K562 (cell line): ENCODE measurements around the gene ATG7. TPM values are rescaled to one million over a fixed set of nuclear protein-coding genes. Genes with fewer than 3 reads are reported as not detected.

ENCODE experiments used
- ATAC-seq: fragments of 200-7000 bp; cut with Tn5 transposase; 3 replicates; pipeline ENCODE4 v1.9.1; 2020; ENCODE audit warnings: moderate library complexity
- BruUV-seq: library from RNA; stranded (reverse); fragments of 400-500 nt; replicated peaks from 2 replicates; lab custom pipeline; 2021; lab: Mats Ljungman, UMichigan
- CTCF ChIA-PET: fragments of 300-600 bp; formaldehyde crosslinking; extraction: SDS; loops from one replicate; lab custom pipeline; 2021; ENCODE audit warnings: low intra/inter-chr PET ratio; lab: Yijun Ruan, JAX
- POLR2A ChIA-PET: fragments of 300-600, 350-650 bp; sonication (Branson Sonifier 250); formaldehyde crosslinking; extraction: SDS; loops from one replicate; lab custom pipeline; 2021; ENCODE audit warnings: antibody characterized with exemption, inconsistent platforms; lab: Yijun Ruan, JAX
- DNase-seq, 4 experiments: peaks; one replicate each; pipeline versions ENCODE4 v3.0.0 to v3.0.0-alpha.2; 2011 to 2018; ENCODE audit warnings: low spot score in 3 of 4, mixed read lengths in 3 of 4; ENCODE audit errors: extremely low read depth in 1 of 4
- FAIRE-seq: peaks from 2 replicates; lab custom pipeline; 2011; peaks lifted over from hg19 to GRCh38; lab: Jason Lieb, UNC
- H2AFZ ChIP-seq: 2 replicates; pipeline ENCODE4 v1.6.0; 2011; ENCODE audit warnings: low read depth, low read length, control low read depth, inconsistent platforms
- H3K27ac ChIP-seq: fragments of 200-600 bp; 3 replicates; pipeline ENCODE4 v1.8.0; 2011; ENCODE audit warnings: low read depth, mild to moderate bottlenecking, control low read depth, inconsistent platforms, low read length, moderate library complexity, mixed read lengths; ENCODE audit errors: extremely low read depth
- H3K27me3 ChIP-seq, 2 experiments: fragments of 300-600 bp in 1 of 2; 2 replicates in 1 of 2; 3 replicates in 1 of 2; pipeline versions ENCODE4 v1.6.0 to v1.8.0; 2011; ENCODE audit warnings: inconsistent platforms in 2 of 2, low read length in 2 of 2, mild to moderate bottlenecking in 1 of 2, mixed read lengths in 1 of 2, moderate library complexity in 1 of 2; ENCODE audit not compliant: control insufficient read depth in 2 of 2, insufficient read depth in 2 of 2
- H3K36me3 ChIP-seq: fragments of 300-600 bp; 3 replicates; pipeline ENCODE4 v1.8.0; 2011; ENCODE audit warnings: mild to moderate bottlenecking, low read length, inconsistent platforms; ENCODE audit not compliant: control insufficient read depth, insufficient read depth
- H3K4me1 ChIP-seq, 2 experiments: fragments of 200-600 bp in 1 of 2; replicated peaks in 1 of 2; 2 replicates in 1 of 2; 3 replicates in 1 of 2; pipeline versions ENCODE4 v1.5.1 to v1.8.0; 2011; ENCODE audit warnings: inconsistent platforms in 2 of 2, low read length in 2 of 2, mild to moderate bottlenecking in 1 of 2, mixed read lengths in 1 of 2, moderate library complexity in 1 of 2; ENCODE audit not compliant: control insufficient read depth in 2 of 2, insufficient read depth in 2 of 2
- H3K4me2 ChIP-seq: 2 replicates; pipeline ENCODE4 v1.6.1; 2011; ENCODE audit warnings: low read length, control low read depth, inconsistent platforms, mixed read lengths; ENCODE audit not compliant: insufficient read depth
- H3K4me3 ChIP-seq: fragments of 200-600 bp; sonication (generic), shearing (Covaris generic); 2 replicates; pipeline ENCODE4 v1.5.1; 2016; ENCODE audit warnings: control low read depth, inconsistent platforms
- H3K79me2 ChIP-seq: fragments of 200-600 bp; 3 replicates; pipeline ENCODE4 v1.8.0; 2011; ENCODE audit warnings: low read length, inconsistent platforms; ENCODE audit not compliant: control insufficient read depth, insufficient read depth
- H3K9ac ChIP-seq, 2 experiments: 2 replicates each; pipeline versions ENCODE4 v1.6.0 to v1.6.1; 2011; ENCODE audit warnings: low read depth in 2 of 2, low read length in 2 of 2, control low read depth in 1 of 2, inconsistent platforms in 1 of 2, mild to moderate bottlenecking in 1 of 2, mixed read lengths in 1 of 2; ENCODE audit not compliant: insufficient read depth in 1 of 2
- H3K9me1 ChIP-seq: one replicate; pipeline ENCODE4 v1.6.0; 2011; ENCODE audit warnings: inconsistent platforms, mild to moderate bottlenecking, low read length, moderate library complexity; ENCODE audit not compliant: control insufficient read depth, insufficient read depth
- H3K9me3 ChIP-seq: replicated peaks from 2 replicates; pipeline ENCODE4 v1.5.1; 2011; ENCODE audit warnings: low read depth, low read length, inconsistent platforms; ENCODE audit not compliant: control insufficient read depth, insufficient read depth
- H4K20me1 ChIP-seq: replicated peaks from 2 replicates; pipeline ENCODE4 v1.6.1; 2011; ENCODE audit warnings: low read length, inconsistent platforms, mixed read lengths; ENCODE audit not compliant: control insufficient read depth, insufficient read depth
- HDGF ChIP-seq: fragments of 450-650 bp; IDR thresholded peaks from 2 replicates; pipeline ENCODE4 v1.6.1; 2016
- KLF1 ChIP-seq: fragments of 450-650 bp; IDR thresholded peaks from 2 replicates; pipeline ENCODE4 v1.6.1; 2016; ENCODE audit warnings: missing genetic modification characterization, missing compliant biosample characterization
- MTF1 ChIP-seq: fragments of 250-450 bp; sonication (Bioruptor Pico); IDR thresholded peaks from 2 replicates; pipeline ENCODE4 v1.9.0; 2021; ENCODE audit warnings: moderate library complexity, mild to moderate bottlenecking, inconsistent platforms, borderline replicate concordance
- YY1 ChIP-seq, 3 experiments: IDR thresholded peaks; 2 replicates each; pipeline ENCODE4 v1.6.1; 2011; ENCODE audit warnings: low read length in 2 of 3, mild to moderate bottlenecking in 2 of 3, moderate library complexity in 2 of 3, borderline replicate concordance in 1 of 3, control low read depth in 1 of 3, low read depth in 1 of 3; ENCODE audit not compliant: insufficient read depth in 3 of 3, insufficient replicate concordance in 2 of 3, control insufficient read depth in 1 of 3, insufficient read length in 1 of 3; ENCODE audit errors: extremely low read depth in 1 of 3
- ZNF444 ChIP-seq: fragments of 250-450 bp; sonication (Bioruptor Pico); IDR thresholded peaks from 2 replicates; pipeline ENCODE4 v1.4.0; 2020; ENCODE audit warnings: mild to moderate bottlenecking, moderate library complexity
- ZNF766 ChIP-seq: fragments of 200-800 bp; sonication (Bioruptor generic); conservative IDR thresholded peaks from 2 replicates; pipeline ENCODE4 v1.6.1; 2016; ENCODE audit warnings: missing genetic modification characterization, missing compliant biosample characterization
- WGBS: fragments of 100-300 bp; shearing (Covaris generic); methylation state at CpG from one replicate; pipeline ENCODE4 v1.1.6; 2016; ENCODE audit warnings: low coverage, mixed read lengths; ENCODE audit not compliant: insufficient coverage; ENCODE audit errors: missing lambda C conversion rate; 5-methylcytosine and 5-hydroxymethylcytosine counted together
- in situ Hi-C: fragments of 300-500 bp; cut with MboI; formaldehyde crosslinking; loops from 4 replicates; pipeline ENCODE4 v1.15.0; 2018; ENCODE audit warnings: inconsistent platforms, mixed read lengths
- intact Hi-C: fragments of 100-400 bp; cut with micrococcal nuclease; formaldehyde crosslinking; loops from 2 replicates; pipeline ENCODE4 v1.14.2; 2022
- polyA plus RNA-seq, 8 experiments: library from polyadenylated mRNA; depleted of rRNA in 4 of 8; stranded (reverse) in 5 of 8; unstranded in 3 of 8; fragments of >200 nt; fragmentation: Nextera tagmentation in 2 of 8; fragmentation: Illumina TruSeq in 1 of 8; extraction: Ambion mirVana in 2 of 8; extraction: Trizol in 1 of 8; gene quantifications; 2 replicates each; pipeline versions ENCODE4 v1.2.1 to v1.2.3, GENCODE V29; 2011 to 2014; ENCODE audit warnings: inconsistent platforms in 1 of 8, missing spikeins in 1 of 8
- total RNA-seq, 7 experiments: library from RNA; depleted of rRNA in 6 of 7; stranded (reverse); fragments of >200 nt in 6 of 7; fragmentation: Illumina TruSeq in 2 of 7; extraction: Trizol in 2 of 7; gene quantifications; 2 replicates each; pipeline versions ENCODE4 v1.2.1 to v1.2.3, GENCODE V29; 2011 to 2021; ENCODE audit warnings: low replicate concordance in 1 of 7
- TF ChIP-seq, protein P1 (sequence below): fragments of 450-650 bp; IDR thresholded peaks from 2 replicates; pipeline ENCODE4 v1.6.1; 2018; ENCODE audit not compliant: partially characterized antibody

ATG7 gene
- total and polyA plus RNA-seq, 9 of the 15 experiments (the other 6 are each of a cell fraction or from before 2014, with no cell fraction given): 18.3 to 45.3 (median 33.6) TPM

GRCh38 chr3:11452885-11453847 is 181.0 kb downstream of the ATG7 start (continued):
- TF ChIP-seq, protein P1, sequence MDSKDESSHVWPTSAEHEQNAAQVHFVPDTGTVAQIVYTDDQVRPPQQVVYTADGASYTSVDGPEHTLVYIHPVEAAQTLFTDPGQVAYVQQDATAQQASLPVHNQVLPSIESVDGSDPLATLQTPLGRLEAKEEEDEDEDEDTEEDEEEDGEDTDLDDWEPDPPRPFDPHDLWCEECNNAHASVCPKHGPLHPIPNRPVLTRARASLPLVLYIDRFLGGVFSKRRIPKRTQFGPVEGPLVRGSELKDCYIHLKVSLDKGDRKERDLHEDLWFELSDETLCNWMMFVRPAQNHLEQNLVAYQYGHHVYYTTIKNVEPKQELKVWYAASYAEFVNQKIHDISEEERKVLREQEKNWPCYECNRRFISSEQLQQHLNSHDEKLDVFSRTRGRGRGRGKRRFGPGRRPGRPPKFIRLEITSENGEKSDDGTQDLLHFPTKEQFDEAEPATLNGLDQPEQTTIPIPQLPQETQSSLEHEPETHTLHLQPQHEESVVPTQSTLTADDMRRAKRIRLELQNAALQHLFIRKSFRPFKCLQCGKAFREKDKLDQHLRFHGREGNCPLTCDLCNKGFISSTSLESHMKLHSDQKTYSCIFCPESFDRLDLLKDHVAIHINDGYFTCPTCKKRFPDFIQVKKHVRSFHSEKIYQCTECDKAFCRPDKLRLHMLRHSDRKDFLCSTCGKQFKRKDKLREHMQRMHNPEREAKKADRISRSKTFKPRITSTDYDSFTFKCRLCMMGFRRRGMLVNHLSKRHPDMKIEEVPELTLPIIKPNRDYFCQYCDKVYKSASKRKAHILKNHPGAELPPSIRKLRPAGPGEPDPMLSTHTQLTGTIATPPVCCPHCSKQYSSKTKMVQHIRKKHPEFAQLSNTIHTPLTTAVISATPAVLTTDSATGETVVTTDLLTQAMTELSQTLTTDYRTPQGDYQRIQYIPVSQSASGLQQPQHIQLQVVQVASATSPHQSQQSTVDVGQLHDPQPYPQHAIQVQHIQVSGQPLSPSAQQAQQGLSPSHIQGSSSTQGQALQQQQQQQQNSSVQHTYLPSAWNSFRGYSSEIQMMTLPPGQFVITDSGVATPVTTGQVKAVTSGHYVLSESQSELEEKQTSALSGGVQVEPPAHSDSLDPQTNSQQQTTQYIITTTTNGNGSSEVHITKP: no peak
- TF ChIP-seq ZNF444: no peak

DNA sequence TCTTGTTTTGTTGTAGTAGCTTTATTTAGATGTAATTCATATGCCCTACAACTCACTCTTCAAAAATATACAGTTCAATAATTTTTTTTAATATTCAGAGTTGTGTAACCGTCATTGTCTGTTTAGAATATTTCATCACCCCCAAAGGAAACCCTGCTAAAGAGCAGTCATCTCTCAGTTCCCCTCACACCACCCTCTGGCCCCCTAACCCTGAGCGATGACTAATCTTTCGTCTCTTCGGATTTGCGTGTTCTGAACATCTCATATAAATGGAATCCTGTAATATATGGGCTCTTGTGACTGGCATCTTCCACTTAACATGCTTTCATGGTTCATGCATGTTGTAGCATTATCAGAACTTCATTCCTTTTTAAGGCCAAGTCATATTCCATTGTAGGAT is 183.8 kb downstream of the ATG7 start:
- Histone ChIP-seq H2AFZ (no peak overlapping the region), H3K27ac (no peak overlapping the region), H3K9me1 (no peaks in the 10 kb centered on the region), H4K20me1 (no peaks in the 10 kb centered on the region), H3K4me2 (no peak overlapping the region), H3K9me3 (no peaks in the 10 kb centered on the region), H3K4me1 (no peaks in the 10 kb centered on the region), H3K4me3 (no peak overlapping the region), H3K27me3 (no peaks in the 10 kb centered on the region), H3K79me2 (no peaks in the 10 kb centered on the region), H3K9ac (no peak overlapping the region), H3K36me3 (no peaks in the 10 kb centered on the region)
- no TSS peak for BruUV-seq
- DNase-seq: no peak
- POLR2A ChIA-PET: interaction anchor here (0.7 to 1.2 kb wide), 2 partner anchors 10 to 396 kb away, joined by 3 read pairs; no protein-coding TSS in a partner anchor
- CTCF ChIA-PET: no interaction called here
- FAIRE-seq: no peak
- in situ Hi-C loops (no loop called here), intact Hi-C loops (no loop called here)
- no peak for ATAC-seq
- 63% methylated on average over 5 of the region's 5 CpGs for WGBS
- no peak for TF ChIP-seq HDGF
- TF ChIP-seq MTF1 (CRISPR knock-in tag): no peak
- TF ChIP-seq ZNF766 (CRISPR knock-in tag): no peak
- TF ChIP-seq YY1 (IDR thresholded peaks at IDR 0.05; ENCODE audit: borderline replicate concordance in 1 of 3, control insufficient read depth in 1 of 3, extremely low read depth in 1 of 3, insufficient read depth in 3 of 3, insufficient read length in 1 of 3, insufficient replicate concordance in 2 of 3, low read depth in 1 of 3, low read length in 2 of 3): no peak
- no peak for TF ChIP-seq KLF1
